K562 (cell line): ENCODE data around the gene ZNF774. TPM values are rescaled to one million over a fixed set of nuclear protein-coding genes. Genes with fewer than 3 reads are reported as not detected.

Experiments
- ATAC-seq: fragments of 200-7000 bp; cut with Tn5 transposase; 3 replicates; pipeline ENCODE4 v1.9.1; 2020; ENCODE audit warnings: moderate library complexity
- BruUV-seq: library from RNA; stranded (reverse); fragments of 400-500 nt; replicated peaks from 2 replicates; lab custom pipeline; 2021; lab: Mats Ljungman, UMichigan
- CTCF ChIA-PET: fragments of 300-600 bp; formaldehyde crosslinking; extraction: SDS; loops from one replicate; lab custom pipeline; 2021; ENCODE audit warnings: low intra/inter-chr PET ratio; lab: Yijun Ruan, JAX
- POLR2A ChIA-PET: fragments of 300-600, 350-650 bp; sonication (Branson Sonifier 250); formaldehyde crosslinking; extraction: SDS; loops from one replicate; lab custom pipeline; 2021; ENCODE audit warnings: antibody characterized with exemption, inconsistent platforms; lab: Yijun Ruan, JAX
- DNase-seq, 4 experiments: peaks; one replicate each; pipeline versions ENCODE4 v3.0.0 to v3.0.0-alpha.2; 2011 to 2018; ENCODE audit warnings: low spot score in 3 of 4, mixed read lengths in 3 of 4; ENCODE audit errors: extremely low read depth in 1 of 4
- FAIRE-seq: peaks from 2 replicates; lab custom pipeline; 2011; peaks lifted over from hg19 to GRCh38; lab: Jason Lieb, UNC
- H2AFZ ChIP-seq: 2 replicates; pipeline ENCODE4 v1.6.0; 2011; ENCODE audit warnings: low read depth, low read length, control low read depth, inconsistent platforms
- H3K27ac ChIP-seq: fragments of 200-600 bp; 3 replicates; pipeline ENCODE4 v1.8.0; 2011; ENCODE audit warnings: low read depth, mild to moderate bottlenecking, control low read depth, inconsistent platforms, low read length, moderate library complexity, mixed read lengths; ENCODE audit errors: extremely low read depth
- H3K27me3 ChIP-seq, 2 experiments: fragments of 300-600 bp in 1 of 2; 2 replicates in 1 of 2; 3 replicates in 1 of 2; pipeline versions ENCODE4 v1.6.0 to v1.8.0; 2011; ENCODE audit warnings: inconsistent platforms in 2 of 2, low read length in 2 of 2, mild to moderate bottlenecking in 1 of 2, mixed read lengths in 1 of 2, moderate library complexity in 1 of 2; ENCODE audit not compliant: control insufficient read depth in 2 of 2, insufficient read depth in 2 of 2
- H3K36me3 ChIP-seq: fragments of 300-600 bp; 3 replicates; pipeline ENCODE4 v1.8.0; 2011; ENCODE audit warnings: mild to moderate bottlenecking, low read length, inconsistent platforms; ENCODE audit not compliant: control insufficient read depth, insufficient read depth
- H3K4me1 ChIP-seq, 2 experiments: fragments of 200-600 bp in 1 of 2; replicated peaks in 1 of 2; 2 replicates in 1 of 2; 3 replicates in 1 of 2; pipeline versions ENCODE4 v1.5.1 to v1.8.0; 2011; ENCODE audit warnings: inconsistent platforms in 2 of 2, low read length in 2 of 2, mild to moderate bottlenecking in 1 of 2, mixed read lengths in 1 of 2, moderate library complexity in 1 of 2; ENCODE audit not compliant: control insufficient read depth in 2 of 2, insufficient read depth in 2 of 2
- H3K4me2 ChIP-seq: 2 replicates; pipeline ENCODE4 v1.6.1; 2011; ENCODE audit warnings: low read length, control low read depth, inconsistent platforms, mixed read lengths; ENCODE audit not compliant: insufficient read depth
- H3K4me3 ChIP-seq: fragments of 200-600 bp; sonication (generic), shearing (Covaris generic); 2 replicates; pipeline ENCODE4 v1.5.1; 2016; ENCODE audit warnings: control low read depth, inconsistent platforms
- H3K79me2 ChIP-seq: fragments of 200-600 bp; 3 replicates; pipeline ENCODE4 v1.8.0; 2011; ENCODE audit warnings: low read length, inconsistent platforms; ENCODE audit not compliant: control insufficient read depth, insufficient read depth
- H3K9ac ChIP-seq, 2 experiments: 2 replicates each; pipeline versions ENCODE4 v1.6.0 to v1.6.1; 2011; ENCODE audit warnings: low read depth in 2 of 2, low read length in 2 of 2, control low read depth in 1 of 2, inconsistent platforms in 1 of 2, mild to moderate bottlenecking in 1 of 2, mixed read lengths in 1 of 2; ENCODE audit not compliant: insufficient read depth in 1 of 2
- H3K9me1 ChIP-seq: one replicate; pipeline ENCODE4 v1.6.0; 2011; ENCODE audit warnings: inconsistent platforms, mild to moderate bottlenecking, low read length, moderate library complexity; ENCODE audit not compliant: control insufficient read depth, insufficient read depth
- H3K9me3 ChIP-seq: replicated peaks from 2 replicates; pipeline ENCODE4 v1.5.1; 2011; ENCODE audit warnings: low read depth, low read length, inconsistent platforms; ENCODE audit not compliant: control insufficient read depth, insufficient read depth
- H4K20me1 ChIP-seq: replicated peaks from 2 replicates; pipeline ENCODE4 v1.6.1; 2011; ENCODE audit warnings: low read length, inconsistent platforms, mixed read lengths; ENCODE audit not compliant: control insufficient read depth, insufficient read depth
- AFF1 ChIP-seq, 2 experiments: fragments of 450-650 bp; IDR thresholded peaks; 2 replicates each; pipeline ENCODE4 v1.6.1; 2018; ENCODE audit warnings: mild to moderate bottlenecking in 2 of 2, low read depth in 1 of 2; ENCODE audit not compliant: partially characterized antibody in 2 of 2
- DPF2 ChIP-seq: fragments of 450-650 bp; IDR thresholded peaks from 2 replicates; pipeline ENCODE4 v1.6.1; 2016
- HSF4 ChIP-seq: fragments of 250-450 bp; sonication (Bioruptor Pico); IDR thresholded peaks from 2 replicates; pipeline ENCODE4 v2.1.2; 2022; ENCODE audit warnings: mild to moderate bottlenecking, moderate library complexity, borderline replicate concordance
- OTX1 ChIP-seq: fragments of 450-650 bp; formaldehyde crosslinking; IDR thresholded peaks from 2 replicates; pipeline ENCODE4 v1.4.0; 2022; ENCODE audit warnings: mild to moderate bottlenecking
- POLR2AphosphoS5 ChIP-seq: IDR thresholded peaks from 2 replicates; pipeline ENCODE4 v1.6.1; 2011; ENCODE audit warnings: mild to moderate bottlenecking, low read depth, low read length, moderate library complexity; ENCODE audit not compliant: control insufficient read depth, insufficient read depth
- RBM15 ChIP-seq: fragments of 200-400 bp; formaldehyde crosslinking; IDR thresholded peaks from 2 replicates; pipeline ENCODE4 v1.6.1; 2018; ENCODE audit warnings: mild to moderate bottlenecking, low read length, moderate library complexity; ENCODE audit not compliant: insufficient read depth
- RNF219 ChIP-seq: fragments of 250-450 bp; sonication (Bioruptor Pico); IDR thresholded peaks from 2 replicates; pipeline ENCODE4 v1.5.0; 2022; ENCODE audit warnings: mild to moderate bottlenecking
- USF2 ChIP-seq: sonication (generic); formaldehyde crosslinking; IDR thresholded peaks from 2 replicates; pipeline ENCODE4 v1.5.0; 2020; ENCODE audit warnings: missing genetic modification reagents
- ZNF134 ChIP-seq: fragments of 250-450 bp; sonication (Bioruptor Pico); conservative IDR thresholded peaks from 2 replicates; pipeline ENCODE4 v1.4.0; 2020
- ZNF644 ChIP-seq: fragments of 200-800 bp; sonication (Bioruptor generic); IDR thresholded peaks from 2 replicates; pipeline ENCODE4 v1.6.1; 2016; ENCODE audit warnings: low read depth, missing genetic modification characterization, missing compliant biosample characterization
- ZNF707 ChIP-seq: fragments of 250-450 bp; sonication (Bioruptor Pico); conservative IDR thresholded peaks from 2 replicates; pipeline ENCODE4 v1.8.0; 2022; ENCODE audit warnings: inconsistent platforms, mild to moderate bottlenecking, moderate library complexity
- WGBS: fragments of 100-300 bp; shearing (Covaris generic); methylation state at CpG from one replicate; pipeline ENCODE4 v1.1.6; 2016; ENCODE audit warnings: low coverage, mixed read lengths; ENCODE audit not compliant: insufficient coverage; ENCODE audit errors: missing lambda C conversion rate; 5-methylcytosine and 5-hydroxymethylcytosine counted together
- in situ Hi-C: fragments of 300-500 bp; cut with MboI; formaldehyde crosslinking; loops from 4 replicates; pipeline ENCODE4 v1.15.0; 2018; ENCODE audit warnings: inconsistent platforms, mixed read lengths
- intact Hi-C: fragments of 100-400 bp; cut with micrococcal nuclease; formaldehyde crosslinking; loops from 2 replicates; pipeline ENCODE4 v1.14.2; 2022
- polyA plus RNA-seq, 8 experiments: library from polyadenylated mRNA; depleted of rRNA in 4 of 8; stranded (reverse) in 5 of 8; unstranded in 3 of 8; fragments of >200 nt; fragmentation: Nextera tagmentation in 2 of 8; fragmentation: Illumina TruSeq in 1 of 8; extraction: Ambion mirVana in 2 of 8; extraction: Trizol in 1 of 8; gene quantifications; 2 replicates each; pipeline versions ENCODE4 v1.2.1 to v1.2.3, GENCODE V29; 2011 to 2014; ENCODE audit warnings: inconsistent platforms in 1 of 8, missing spikeins in 1 of 8
- total RNA-seq, 7 experiments: library from RNA; depleted of rRNA in 6 of 7; stranded (reverse); fragments of >200 nt in 6 of 7; fragmentation: Illumina TruSeq in 2 of 7; extraction: Trizol in 2 of 7; gene quantifications; 2 replicates each; pipeline versions ENCODE4 v1.2.1 to v1.2.3, GENCODE V29; 2011 to 2021; ENCODE audit warnings: low replicate concordance in 1 of 7
- TF ChIP-seq, protein P1 (sequence below): fragments of 450-650 bp; formaldehyde crosslinking; IDR thresholded peaks from 2 replicates; pipeline ENCODE4 v1.4.0; 2020; ENCODE audit warnings: mild to moderate bottlenecking

Gene ZNF774
- total and polyA plus RNA-seq, 9 of the 15 experiments (the other 6 are each of a cell fraction or from before 2014, with no cell fraction given) = 0.32 to 2.0 (median 1.2) TPM

DNA sequence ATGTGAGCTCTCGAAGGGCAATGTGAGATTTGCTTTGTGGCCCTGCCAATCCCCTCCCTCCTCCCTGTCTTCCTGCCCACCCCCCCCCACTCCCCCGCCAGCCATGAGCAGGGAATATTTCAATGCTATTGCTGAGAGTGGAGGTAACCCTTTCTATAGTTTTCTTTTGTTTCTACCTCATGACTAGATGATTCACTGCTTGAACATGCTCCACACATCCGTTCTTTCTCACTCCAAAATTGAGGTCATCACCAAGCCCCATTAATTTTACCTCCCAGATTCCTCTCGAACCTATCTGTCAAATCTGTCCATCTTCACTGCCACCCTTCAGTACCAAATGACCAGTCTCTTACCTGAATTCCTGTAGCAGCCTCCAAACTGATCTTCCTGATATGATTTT is 12.2 kb downstream of the ZNF774 start:
- Histone ChIP-seq H3K27me3 (no peaks in the 10 kb centered on the region), H3K4me3 (no peak overlapping the region), H3K4me1 (peaks cover 0 to 17% of the 10 kb centered on the region in 2 experiments; a peak in 4 of 5 replicates), H3K79me2 (no peaks in the 10 kb centered on the region), H2AFZ (no peak overlapping the region), H3K9ac (no peak overlapping the region), H4K20me1 (no peaks in the 10 kb centered on the region), H3K4me2 (no peak overlapping the region), H3K27ac (no peak overlapping the region), H3K9me3 (no peaks in the 10 kb centered on the region), H3K9me1 (no peaks in the 10 kb centered on the region), H3K36me3 (no peaks in the 10 kb centered on the region)
- no peak for FAIRE-seq
- CTCF ChIA-PET = no interaction called here
- no peak for DNase-seq
- in situ Hi-C loops = no loop called here
- POLR2A ChIA-PET = interaction anchor here (0.6 to 1.4 kb wide), 4 partner anchors 12 to 24 kb away, joined by 3 to 4 read pairs (median 3); partner anchors contain the start of gene ZNF774
- no TSS peak for BruUV-seq
- ATAC-seq = no peak
- 63% methylated on average over 3 of the region's 4 CpGs for WGBS
- intact Hi-C loops = loop anchor here (5.0 kb wide), 1 partner anchor 38 kb away; no protein-coding TSS in a partner anchor
- TF ChIP-seq DPF2 = no peak
- no peak for TF ChIP-seq OTX1 (CRISPR knock-in tag)
- no peak for TF ChIP-seq ZNF644
- TF ChIP-seq USF2 (CRISPR knock-in tag) = no peak
- no peak for TF ChIP-seq ZNF707 (CRISPR knock-in tag)
- TF ChIP-seq RBM15 = no peak
- no peak for TF ChIP-seq ZNF134 (CRISPR knock-in tag)
- no peak for TF ChIP-seq POLR2AphosphoS5
- TF ChIP-seq HSF4 (CRISPR knock-in tag) = no peak
- TF ChIP-seq AFF1 (IDR thresholded peaks at IDR 0.05; ENCODE audit: low read depth in 1 of 2, partially characterized antibody in 2 of 2) = no peak
- TF ChIP-seq, protein P1, sequence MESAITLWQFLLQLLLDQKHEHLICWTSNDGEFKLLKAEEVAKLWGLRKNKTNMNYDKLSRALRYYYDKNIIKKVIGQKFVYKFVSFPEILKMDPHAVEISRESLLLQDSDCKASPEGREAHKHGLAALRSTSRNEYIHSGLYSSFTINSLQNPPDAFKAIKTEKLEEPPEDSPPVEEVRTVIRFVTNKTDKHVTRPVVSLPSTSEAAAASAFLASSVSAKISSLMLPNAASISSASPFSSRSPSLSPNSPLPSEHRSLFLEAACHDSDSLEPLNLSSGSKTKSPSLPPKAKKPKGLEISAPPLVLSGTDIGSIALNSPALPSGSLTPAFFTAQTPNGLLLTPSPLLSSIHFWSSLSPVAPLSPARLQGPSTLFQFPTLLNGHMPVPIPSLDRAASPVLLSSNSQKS (CRISPR knock-in tag) = no peak
- TF ChIP-seq RNF219 (CRISPR knock-in tag) = no peak
